Subcutaneous abdominal adipose tissue (tissue), 5 donors: Measurements from ENCODE around the gene STK33.
"Not testable (repeated sequence)": the region's sequence is repeated elsewhere in the genome, so short reads cannot be mapped to it uniquely, and the experiment has no call there.

Experiments used
- H3K27ac ChIP-seq: one replicate; pipeline ENCODE4 v1.7.0; 2013; ENCODE audit warnings: low read depth, mild to moderate bottlenecking, inconsistent platforms, low read length, moderate library complexity
- H3K27me3 ChIP-seq, 5 donors: one replicate each; pipeline ENCODE4 v1.7.0; 2013; ENCODE audit warnings: low read length in 5 of 5, inconsistent platforms in 1 of 5; ENCODE audit not compliant: control insufficient read depth in 5 of 5, insufficient read depth in 4 of 5
- H3K36me3 ChIP-seq, 5 donors: one replicate each; pipeline ENCODE4 v1.7.0; 2013; ENCODE audit warnings: low read length in 5 of 5; ENCODE audit not compliant: control insufficient read depth in 5 of 5, insufficient read depth in 5 of 5
- H3K4me1 ChIP-seq, 5 donors: one replicate each; pipeline ENCODE4 v1.7.0; 2013; ENCODE audit warnings: low read length in 5 of 5, mild to moderate bottlenecking in 3 of 5, moderate library complexity in 1 of 5; ENCODE audit not compliant: control insufficient read depth in 5 of 5, insufficient read depth in 5 of 5
- H3K4me3 ChIP-seq, 5 donors: one replicate each; pipeline ENCODE4 v1.7.0; 2013; ENCODE audit warnings: low read length in 5 of 5, low read depth in 1 of 5
- H3K9ac ChIP-seq, 5 donors: one replicate each; pipeline ENCODE4 v1.7.0; 2013; ENCODE audit warnings: low read length in 5 of 5, mild to moderate bottlenecking in 4 of 5, moderate library complexity in 3 of 5
- H3K9me3 ChIP-seq, 5 donors: one replicate each; pipeline ENCODE4 v1.7.0; 2013; ENCODE audit warnings: low read length in 5 of 5; ENCODE audit not compliant: control insufficient read depth in 5 of 5
- donor health status: healthy.
- donor health status: healthy.
- donor health status: healthy.
- donor health status: healthy.
- donor health status: healthy.

The STK33 gene

DNA sequence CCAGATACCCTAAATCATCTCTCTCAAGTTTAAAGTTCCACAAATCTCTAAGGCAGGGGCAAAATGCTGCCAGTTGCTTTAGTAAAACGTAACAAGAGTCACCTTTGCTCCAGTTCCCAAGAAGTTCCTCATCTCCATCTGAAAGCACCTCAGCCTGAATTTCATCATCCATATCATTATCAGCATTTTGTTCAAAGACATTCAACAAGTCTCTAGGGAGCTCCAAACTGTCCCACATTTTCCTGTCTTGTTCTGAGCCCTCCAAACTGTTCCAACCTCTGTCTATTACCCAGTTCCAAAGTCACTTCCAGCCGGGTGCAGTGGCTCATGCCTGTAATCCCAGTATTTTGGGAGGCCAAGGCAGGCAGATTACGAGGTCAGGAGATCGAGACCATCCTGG is 126.7 kb downstream of the STK33 start:
- H3K36me3 ChIP-seq, H3K4me3 ChIP-seq, H3K27me3 ChIP-seq, H3K27ac ChIP-seq, H3K4me1 ChIP-seq, H3K9ac ChIP-seq: not testable (repeated sequence)
- H3K9me3 ChIP-seq: peaks cover 0 to 16% (median 7%) of the 10 kb centered on the region in 5 donors

DNA sequence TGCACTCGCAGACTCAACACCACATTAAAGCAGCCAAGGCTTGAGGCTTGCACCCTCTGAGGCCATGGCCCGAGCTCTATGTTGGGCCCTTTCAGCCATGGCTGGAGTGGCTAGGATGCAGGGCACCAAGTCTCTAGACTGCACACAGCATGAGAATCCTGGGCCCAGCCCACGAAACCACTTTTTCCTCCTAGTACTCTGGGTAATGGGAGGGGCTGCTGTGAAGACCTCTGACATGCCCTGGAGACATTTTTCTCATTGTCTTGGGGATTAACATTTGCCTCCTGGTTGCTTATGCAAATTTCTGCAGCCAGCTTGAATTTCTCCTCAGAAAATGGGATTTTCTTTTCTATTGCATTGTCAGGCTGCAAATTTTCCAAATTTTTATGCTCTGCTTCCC is 127.1 kb downstream of the STK33 start:
- H3K9ac ChIP-seq, H3K27me3 ChIP-seq, H3K4me3 ChIP-seq, H3K36me3 ChIP-seq, H3K27ac ChIP-seq, H3K4me1 ChIP-seq: not testable (repeated sequence)
- peaks cover 0 to 16% (median 7%) of the 10 kb centered on the region in 5 donors for H3K9me3 ChIP-seq

DNA sequence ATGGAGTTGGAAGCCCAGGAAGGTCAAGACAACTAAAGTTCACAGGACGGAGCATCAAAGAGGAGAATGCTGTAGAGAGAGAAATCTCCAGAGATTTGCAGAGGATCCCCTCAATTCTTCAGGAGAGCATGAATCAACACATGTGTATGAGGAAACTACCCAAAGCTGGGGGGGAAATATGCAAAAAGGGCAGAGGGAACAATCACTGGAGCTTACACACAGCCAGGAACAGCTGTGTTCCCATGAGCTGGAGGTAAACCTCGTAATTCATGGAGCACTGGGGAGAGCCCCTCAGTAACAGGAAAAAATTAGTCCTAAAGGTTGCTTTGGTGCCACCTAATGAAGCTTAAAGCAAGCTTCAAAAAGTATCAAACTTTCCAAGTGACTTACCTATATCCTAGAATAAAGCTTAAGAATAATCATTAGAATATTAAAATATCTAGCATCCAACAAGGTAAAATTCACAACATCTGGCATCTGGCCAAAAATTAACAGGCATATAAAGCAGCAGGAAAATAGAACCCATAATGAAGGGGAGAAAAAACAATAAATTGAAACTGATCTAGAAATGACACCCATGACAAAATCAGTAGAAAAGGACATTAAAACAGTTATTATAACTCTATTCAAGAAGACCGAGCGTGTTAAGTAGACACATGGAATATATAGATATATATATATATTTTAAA is 134.2 kb downstream of the STK33 start:
- Histone ChIP-seq H3K4me3 (no peak overlapping the region), H3K9ac (no peak overlapping the region), H3K27me3 (peaks cover 0 to 5% (median 3%) of the 10 kb centered on the region in 5 donors)

DNA sequence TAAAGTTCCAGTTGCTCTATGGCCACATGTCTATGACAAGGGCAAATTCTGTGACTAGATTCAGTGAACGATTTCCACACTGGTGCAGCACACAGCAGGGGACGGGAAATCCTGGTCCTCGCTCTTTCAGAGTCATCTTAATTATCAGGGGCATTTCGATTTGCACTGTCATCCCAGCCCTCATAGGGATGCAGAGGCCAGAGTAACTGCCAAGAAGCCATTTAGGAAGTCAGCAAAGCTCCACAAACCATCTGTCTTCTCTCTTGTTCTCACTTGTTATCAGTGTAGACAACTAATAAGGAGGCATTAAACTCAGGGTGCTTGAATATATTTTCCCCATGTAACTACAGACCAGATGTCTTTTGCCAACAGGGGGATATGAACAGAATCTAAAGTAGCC is 151.7 kb downstream of the STK33 start:
- no peaks in the 10 kb centered on the region for H3K36me3 ChIP-seq
- H3K4me1 ChIP-seq: no peaks in the 10 kb centered on the region
- no peak overlapping the region for H3K9ac ChIP-seq
- no peak overlapping the region for H3K27ac ChIP-seq
- H3K27me3 ChIP-seq: no peaks in the 10 kb centered on the region
- H3K9me3 ChIP-seq: no peaks in the 10 kb centered on the region
- no peak overlapping the region for H3K4me3 ChIP-seq

More for the DNA sequence above, 134.2 kb downstream of the STK33 start:
- H3K27ac ChIP-seq: no peak overlapping the region
- no peaks in the 10 kb centered on the region for H3K4me1 ChIP-seq
- H3K36me3 ChIP-seq: no peaks in the 10 kb centered on the region
- H3K9me3 ChIP-seq: no peaks in the 10 kb centered on the region

DNA sequence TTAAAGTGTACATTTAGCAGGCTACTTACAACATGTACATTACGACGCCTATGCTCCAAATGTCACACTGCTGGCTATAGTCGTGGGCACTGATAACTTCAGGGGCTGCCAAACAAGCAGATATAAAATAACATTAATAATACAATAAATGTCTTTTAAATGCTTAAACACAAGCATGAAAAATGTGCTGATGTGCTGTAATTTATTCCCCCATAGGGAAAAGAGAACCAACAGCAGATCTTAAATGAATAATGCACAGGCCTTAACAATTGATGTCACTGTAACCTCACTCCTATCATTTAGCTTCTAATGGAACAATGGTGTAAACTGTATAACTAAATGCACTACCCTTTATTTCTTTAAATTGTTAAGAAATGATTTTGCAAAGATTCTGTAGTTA is 153.4 kb downstream of the STK33 start:
- no peak overlapping the region for H3K4me3 ChIP-seq
- H3K36me3 ChIP-seq: no peaks in the 10 kb centered on the region
- H3K4me1 ChIP-seq: no peaks in the 10 kb centered on the region
- H3K9me3 ChIP-seq: no peaks in the 10 kb centered on the region
- no peaks in the 10 kb centered on the region for H3K27me3 ChIP-seq
- H3K27ac ChIP-seq: no peak overlapping the region
- no peak overlapping the region for H3K9ac ChIP-seq

DNA sequence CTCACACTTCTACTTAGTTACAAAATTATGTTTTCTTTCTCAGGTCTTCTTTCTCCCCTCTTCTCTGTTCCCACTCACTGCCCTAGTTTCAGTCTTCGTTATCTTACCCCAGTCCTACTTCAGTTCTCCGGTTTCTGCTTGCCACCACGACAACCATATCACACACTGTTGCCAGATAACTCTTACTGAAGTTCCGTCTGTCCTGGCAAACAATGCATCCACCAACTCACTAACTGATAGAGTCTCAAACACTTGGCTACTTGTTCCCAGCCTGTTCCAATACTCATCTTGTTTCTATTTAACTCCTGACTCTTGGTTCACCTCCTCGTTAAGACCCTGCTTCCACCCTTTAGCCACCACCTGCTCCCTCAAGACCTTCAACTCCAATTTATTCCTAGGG is 164.5 kb downstream of the STK33 start:
- no peak overlapping the region for H3K9ac ChIP-seq
- no peaks in the 10 kb centered on the region for H3K4me1 ChIP-seq
- H3K36me3 ChIP-seq: no peaks in the 10 kb centered on the region
- peaks cover 0 to 7% (median 0%) of the 10 kb centered on the region in 5 donors for H3K9me3 ChIP-seq
- H3K4me3 ChIP-seq: no peak overlapping the region
- H3K27me3 ChIP-seq: peaks cover 0 to under 1% (median 0%) of the 10 kb centered on the region in 5 donors
- no peak overlapping the region for H3K27ac ChIP-seq

DNA sequence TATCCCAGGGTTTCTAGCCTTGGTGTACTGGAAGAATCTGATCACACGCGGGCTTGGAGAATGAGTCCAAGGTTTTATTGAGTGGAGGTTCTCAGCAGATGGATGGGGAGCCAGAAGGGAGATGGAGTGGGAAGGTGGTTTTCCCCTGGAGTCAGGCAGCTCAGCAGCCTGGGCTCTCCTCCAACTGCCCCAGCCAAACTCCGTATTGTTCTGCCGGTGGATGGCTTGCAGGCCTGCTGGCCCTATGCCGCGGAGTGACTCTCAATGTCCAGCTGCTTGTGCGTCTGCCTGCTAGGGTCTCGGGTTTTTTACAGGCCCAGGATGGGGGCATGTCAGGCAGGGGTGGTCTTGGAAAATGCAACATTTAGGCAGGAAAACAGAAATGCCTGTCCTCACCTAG is 168.0 kb downstream of the STK33 start:
- H3K27me3 ChIP-seq: no peaks in the 10 kb centered on the region
- no peaks in the 10 kb centered on the region for H3K4me1 ChIP-seq
- no peaks in the 10 kb centered on the region for H3K36me3 ChIP-seq
- no peak overlapping the region for H3K27ac ChIP-seq
- no peak overlapping the region for H3K9ac ChIP-seq
- H3K4me3 ChIP-seq: no peak overlapping the region
- peaks cover 0 to 7% (median 0%) of the 10 kb centered on the region in 5 donors for H3K9me3 ChIP-seq

DNA sequence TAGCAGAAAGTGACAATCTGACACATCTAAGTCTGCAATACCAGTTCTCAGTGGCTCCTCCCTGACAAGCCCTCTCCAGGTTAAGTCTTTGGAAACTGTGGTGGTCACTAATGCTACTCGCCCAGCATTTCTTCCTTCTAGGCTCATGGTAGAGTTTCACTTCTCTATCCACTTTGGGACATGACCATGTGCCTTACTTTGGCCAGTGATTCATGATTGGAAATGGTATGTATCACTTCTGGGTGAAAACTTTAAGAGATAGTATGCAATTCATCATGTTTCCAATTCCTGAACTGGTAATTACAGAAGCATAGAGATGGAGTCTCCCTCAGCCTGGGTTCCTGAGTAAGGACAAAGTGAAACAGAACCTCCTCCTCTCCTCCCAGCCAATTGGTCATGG is 178.8 kb downstream of the STK33 start:
- no peak overlapping the region for H3K4me3 ChIP-seq
- no peaks in the 10 kb centered on the region for H3K4me1 ChIP-seq
- no peak overlapping the region for H3K9ac ChIP-seq
- no peaks in the 10 kb centered on the region for H3K36me3 ChIP-seq
- H3K9me3 ChIP-seq: no peaks in the 10 kb centered on the region
- H3K27ac ChIP-seq: no peak overlapping the region
- no peaks in the 10 kb centered on the region for H3K27me3 ChIP-seq

DNA sequence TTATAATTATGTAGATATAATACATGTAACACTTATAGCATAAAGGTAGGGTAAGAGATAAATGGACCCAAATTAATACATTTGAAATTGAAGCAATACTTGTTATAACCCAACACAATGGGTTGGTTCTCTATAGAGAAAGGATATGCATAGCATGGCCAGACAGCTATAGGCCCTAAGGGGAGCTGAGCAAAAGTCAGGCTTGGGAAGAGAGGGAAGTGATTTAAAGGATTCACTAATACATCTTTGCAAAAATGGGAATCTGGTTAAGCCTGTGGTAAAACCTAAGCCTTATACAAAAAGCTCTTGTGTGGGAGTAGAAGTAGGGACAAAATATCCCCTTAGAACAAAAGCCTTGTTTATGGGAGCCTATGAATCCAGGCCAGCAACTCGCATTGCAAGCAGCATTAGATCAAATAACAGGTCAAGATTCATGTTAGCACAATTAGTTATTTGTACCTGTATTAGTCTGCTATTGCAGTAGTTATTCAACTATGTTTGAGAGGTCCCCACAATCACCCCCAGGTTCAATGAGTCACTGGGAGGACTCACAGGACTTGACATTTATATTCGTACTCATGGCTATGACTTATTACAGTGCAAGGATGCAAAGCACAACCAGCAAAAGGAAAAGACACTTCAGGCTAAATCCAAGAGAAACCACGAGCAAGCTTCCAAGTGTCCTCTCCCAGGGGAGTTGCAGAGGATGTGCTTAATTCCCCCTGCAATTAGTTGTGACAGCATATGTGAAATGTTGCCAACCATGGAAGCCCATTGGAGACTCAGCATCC is 185.7 kb downstream of the STK33 start:
- no peaks in the 10 kb centered on the region for H3K27me3 ChIP-seq

DNA sequence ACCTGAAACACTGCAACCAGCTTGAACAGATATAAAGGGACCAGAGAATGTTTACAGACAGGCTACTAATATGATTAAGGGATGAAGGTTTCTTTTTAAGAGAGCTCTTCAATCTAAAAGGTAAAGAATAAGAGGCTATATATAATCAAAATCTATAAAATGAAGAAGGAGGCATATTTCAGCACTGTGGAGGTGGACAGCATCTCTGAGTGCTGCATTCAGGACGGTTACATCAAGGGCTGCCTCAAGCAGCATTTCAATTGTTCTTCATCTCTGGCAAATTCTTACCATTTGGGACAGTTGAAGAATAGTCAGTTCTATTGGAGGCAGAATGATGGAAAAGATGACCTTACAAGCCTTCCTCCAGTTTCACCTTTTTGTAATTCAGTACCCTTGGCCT is 190.7 kb downstream of the STK33 start:
- H3K27me3 ChIP-seq: no peaks in the 10 kb centered on the region
- no peak overlapping the region for H3K4me3 ChIP-seq
- no peak overlapping the region for H3K27ac ChIP-seq
- no peaks in the 10 kb centered on the region for H3K9me3 ChIP-seq
- no peaks in the 10 kb centered on the region for H3K36me3 ChIP-seq
- no peak overlapping the region for H3K9ac ChIP-seq
- no peaks in the 10 kb centered on the region for H3K4me1 ChIP-seq

More for the DNA sequence above, 185.7 kb downstream of the STK33 start:
- Histone ChIP-seq H3K9me3 (no peaks in the 10 kb centered on the region), H3K36me3 (no peaks in the 10 kb centered on the region), H3K27ac (no peak overlapping the region), H3K4me3 (no peak overlapping the region), H3K9ac (no peak overlapping the region), H3K4me1 (peaks cover 0 to 5% (median 0%) of the 10 kb centered on the region in 5 donors)
